ENCODE data around the gene HERC2. TPM values are rescaled to one million over a fixed set of nuclear protein-coding genes. Genes with fewer than 3 reads are reported as not detected.

HERC2 gene
- total RNA-seq, 1 experiment from 2014 or later = 69.2 TPM

GRCh38 chr15:28267727-28268126 is 54.3 kb downstream of the HERC2 start:
- H3K4me1 Mint-ChIP-seq = peaks cover 0 to 4% of the 10 kb centered on the region in 2 experiments; a peak in 2 of 4 replicates
- no peak overlapping the region for H3K23ac ChIP-seq (ENCODE audit: insufficient read length, low read depth, low read length)
- no peak overlapping the region for H3K9ac ChIP-seq (ENCODE audit: extremely low read depth, insufficient read length, low read length)
- no peak overlapping the region for H2BK12ac ChIP-seq (ENCODE audit: insufficient read length, low read depth, low read length)
- DNase-seq = no peak
- peaks cover 66 to 81% (median 77%) of the 10 kb centered on the region in 3 experiments for H3K36me3 Mint-ChIP-seq (ENCODE audit: insufficient read depth in 1 of 3, low read depth in 3 of 3)
- no peak overlapping the region for H3T11ph ChIP-seq (ENCODE audit: low read length)
- no peaks in the 10 kb centered on the region for H3K27me3 ChIP-seq (ENCODE audit: insufficient read depth, low read length)
- no peaks in the 10 kb centered on the region for H3K23me2 ChIP-seq (ENCODE audit: insufficient read length, low read depth, low read length, poor library complexity, severe bottlenecking)
- no peak overlapping the region for H3K27ac ChIP-seq (ENCODE audit: insufficient read length, low read depth, low read length)
- no peak overlapping the region for H3K27ac Mint-ChIP-seq
- H2AFZ ChIP-seq (ENCODE audit: low read length) = no peak overlapping the region
- H2BK15ac ChIP-seq (ENCODE audit: low read depth, low read length) = no peak overlapping the region
- peaks cover 3% of the 10 kb centered on the region for H3K79me1 ChIP-seq (ENCODE audit: insufficient read depth, low read depth, low read length, poor library complexity, severe bottlenecking)
- H3K79me2 ChIP-seq (ENCODE audit: insufficient read depth, low read length) = no peaks in the 10 kb centered on the region; the same call in 1 of the 2 replicates
- H2BK5ac ChIP-seq (ENCODE audit: insufficient read length, low read length) = no peak overlapping the region
- TF ChIP-seq CTCF (conservative IDR thresholded peaks at IDR 0.05) = no peak
- no peaks in the 10 kb centered on the region for H3K27me3 Mint-ChIP-seq (ENCODE audit: low read depth)
- H3K4me3 Mint-ChIP-seq = no peak overlapping the region
- no peaks in the 10 kb centered on the region for H3K4me1 ChIP-seq (ENCODE audit: insufficient read depth, low read length)
- H4K5ac ChIP-seq (ENCODE audit: insufficient read length, low read depth, low read length) = no peak overlapping the region
- H3K56ac ChIP-seq (ENCODE audit: insufficient read length, low read depth, low read length) = no peak overlapping the region
- H4K91ac ChIP-seq (ENCODE audit: insufficient read length, low read depth, low read length) = no peak overlapping the region
- H3K14ac ChIP-seq (ENCODE audit: insufficient read depth, low read length) = no peak overlapping the region
- H2BK120ac ChIP-seq (ENCODE audit: low read depth, low read length, poor library complexity, severe bottlenecking) = no peak overlapping the region
- H3K4ac ChIP-seq (ENCODE audit: low read depth, low read length) = no peak overlapping the region
- no peaks in the 10 kb centered on the region for H3K9me3 ChIP-seq (ENCODE audit: control insufficient read depth, low read depth, low read length)
- no peak overlapping the region for H4K8ac ChIP-seq (replicated peaks; ENCODE audit: insufficient read length, low read depth, low read length)
- H2BK20ac ChIP-seq (ENCODE audit: low read depth, low read length, poor library complexity, severe bottlenecking) = no peak overlapping the region
- H3K9me3 Mint-ChIP-seq = no peaks in the 10 kb centered on the region
- no peaks in the 10 kb centered on the region for H4K20me1 ChIP-seq (ENCODE audit: control insufficient read depth, insufficient read depth, insufficient read length)
- no peak overlapping the region for H3K4me2 ChIP-seq (ENCODE audit: insufficient read depth, insufficient read length, low read length)
- no peak overlapping the region for H2AK5ac ChIP-seq (ENCODE audit: insufficient read length, low read length)
- no peak overlapping the region for H3K18ac ChIP-seq (ENCODE audit: insufficient read length, low read depth, low read length)

All from H9 (cell line).